BJ (cell line): Measurements from ENCODE around the gene GUCY1A2. TPM values are rescaled to one million over a fixed set of nuclear protein-coding genes. Genes with fewer than 3 reads are reported as not detected.

Source experiments
- CTCF ChIA-PET: fragments of 350-600 bp; formaldehyde crosslinking; extraction: SDS; loops from one replicate; lab custom pipeline; 2021; ENCODE audit warnings: antibody characterized with exemption, inconsistent platforms; lab: Yijun Ruan, JAX
- POLR2A ChIA-PET: fragments of 300-600 bp; sonication (Branson Sonifier 250); formaldehyde crosslinking; extraction: SDS; loops from one replicate; lab custom pipeline; 2021; ENCODE audit warnings: antibody characterized with exemption; lab: Charles Lee
- DNase-seq: peaks from one replicate; pipeline ENCODE4 v3.0.0-alpha.2; 2011; ENCODE audit warnings: low read depth
- H3K27me3 ChIP-seq: 2 replicates; pipeline ENCODE4 v1.6.0; 2011; ENCODE audit warnings: low read length; ENCODE audit not compliant: control insufficient read depth, insufficient read depth
- H3K36me3 ChIP-seq: 2 replicates; pipeline ENCODE4 v1.5.1; 2011; ENCODE audit warnings: low read length; ENCODE audit not compliant: control insufficient read depth, insufficient read depth
- H3K4me3 ChIP-seq: 2 replicates; pipeline ENCODE4 v1.5.1; 2011; ENCODE audit warnings: low read depth, mild to moderate bottlenecking, control low read depth, low read length
- polyA plus RNA-seq: library from polyadenylated mRNA; depleted of rRNA; stranded (reverse); fragments of >200 nt; gene quantifications from 2 replicates; pipeline ENCODE4 v1.2.3, GENCODE V29; 2011
- TF ChIP-seq, protein P1 (sequence below): IDR thresholded peaks from 2 replicates; pipeline ENCODE4 v1.5.1; 2011; ENCODE audit warnings: low read depth, mild to moderate bottlenecking, control low read depth, inconsistent platforms, low read length, moderate library complexity; ENCODE audit not compliant: insufficient read depth

Gene GUCY1A2
- polyA plus RNA-seq, 1 experiment = 0.53 TPM

DNA sequence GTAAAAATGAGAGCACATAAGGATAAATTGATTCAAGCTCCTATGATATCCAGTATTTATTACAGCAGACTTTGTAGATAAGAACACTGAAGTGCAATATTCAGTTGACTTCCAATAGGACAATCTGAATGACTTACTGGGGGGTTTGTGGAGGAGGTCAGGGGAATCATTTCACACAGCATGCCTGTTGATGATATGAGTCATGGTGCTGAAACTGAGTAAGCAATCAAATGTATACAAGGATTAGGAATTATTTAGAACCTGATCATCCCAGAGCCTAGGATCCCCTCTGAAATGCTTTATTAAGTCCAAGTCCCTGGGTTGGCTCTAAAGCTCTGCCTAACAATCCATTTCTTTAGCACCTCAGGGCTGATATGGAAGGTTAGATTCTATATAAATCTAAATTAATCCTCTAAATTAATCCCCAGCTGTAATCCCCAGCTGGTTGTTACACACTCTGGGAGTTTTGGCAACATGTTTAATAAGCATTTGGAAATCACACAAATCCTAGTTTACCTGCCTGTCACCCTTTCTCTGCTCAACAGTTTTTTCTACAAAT, 326.4 kb downstream of the GUCY1A2 start:
- CTCF ChIA-PET = interaction anchor here (1.1 to 1.8 kb wide), 2 partner anchors 25 to 346 kb away, joined by 3 to 4 read pairs; no protein-coding TSS in a partner anchor

DNA sequence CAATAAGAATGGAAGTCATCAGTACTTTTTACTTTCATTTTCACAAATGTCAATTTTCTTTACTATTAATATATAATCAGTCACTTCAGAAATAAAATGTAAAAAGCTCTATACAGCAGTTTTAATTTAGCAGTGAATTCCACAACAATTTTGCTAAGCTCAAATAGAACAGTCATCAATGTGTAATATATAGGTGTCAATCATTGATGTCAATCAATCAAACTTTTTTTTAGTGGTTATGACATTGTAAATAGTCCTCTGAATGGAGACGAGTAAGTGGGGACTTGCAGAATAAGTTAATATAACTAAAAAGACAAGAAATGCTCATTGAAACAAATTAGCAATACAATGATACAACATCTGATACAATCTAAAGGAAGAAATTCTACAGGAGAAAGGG, 327.4 kb downstream of the GUCY1A2 start:
- Histone ChIP-seq H3K27me3 (no peaks in the 10 kb centered on the region), H3K4me3 (no peak overlapping the region), H3K36me3 (no peaks in the 10 kb centered on the region)
- TF ChIP-seq, protein P1, sequence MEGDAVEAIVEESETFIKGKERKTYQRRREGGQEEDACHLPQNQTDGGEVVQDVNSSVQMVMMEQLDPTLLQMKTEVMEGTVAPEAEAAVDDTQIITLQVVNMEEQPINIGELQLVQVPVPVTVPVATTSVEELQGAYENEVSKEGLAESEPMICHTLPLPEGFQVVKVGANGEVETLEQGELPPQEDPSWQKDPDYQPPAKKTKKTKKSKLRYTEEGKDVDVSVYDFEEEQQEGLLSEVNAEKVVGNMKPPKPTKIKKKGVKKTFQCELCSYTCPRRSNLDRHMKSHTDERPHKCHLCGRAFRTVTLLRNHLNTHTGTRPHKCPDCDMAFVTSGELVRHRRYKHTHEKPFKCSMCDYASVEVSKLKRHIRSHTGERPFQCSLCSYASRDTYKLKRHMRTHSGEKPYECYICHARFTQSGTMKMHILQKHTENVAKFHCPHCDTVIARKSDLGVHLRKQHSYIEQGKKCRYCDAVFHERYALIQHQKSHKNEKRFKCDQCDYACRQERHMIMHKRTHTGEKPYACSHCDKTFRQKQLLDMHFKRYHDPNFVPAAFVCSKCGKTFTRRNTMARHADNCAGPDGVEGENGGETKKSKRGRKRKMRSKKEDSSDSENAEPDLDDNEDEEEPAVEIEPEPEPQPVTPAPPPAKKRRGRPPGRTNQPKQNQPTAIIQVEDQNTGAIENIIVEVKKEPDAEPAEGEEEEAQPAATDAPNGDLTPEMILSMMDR = no peak
- no peak for DNase-seq
- POLR2A ChIA-PET = no interaction called here
- CTCF ChIA-PET = interaction anchor here (1.1 kb wide), 1 partner anchor 26 kb away, joined by 3 read pairs; no protein-coding TSS in a partner anchor

More for the DNA sequence above, 326.4 kb downstream of the GUCY1A2 start:
- H3K27me3 ChIP-seq = no peaks in the 10 kb centered on the region
- TF ChIP-seq, protein P1 = no peak
- H3K36me3 ChIP-seq = no peaks in the 10 kb centered on the region
- no peak for DNase-seq
- no peak overlapping the region for H3K4me3 ChIP-seq
- POLR2A ChIA-PET = no interaction called here

DNA sequence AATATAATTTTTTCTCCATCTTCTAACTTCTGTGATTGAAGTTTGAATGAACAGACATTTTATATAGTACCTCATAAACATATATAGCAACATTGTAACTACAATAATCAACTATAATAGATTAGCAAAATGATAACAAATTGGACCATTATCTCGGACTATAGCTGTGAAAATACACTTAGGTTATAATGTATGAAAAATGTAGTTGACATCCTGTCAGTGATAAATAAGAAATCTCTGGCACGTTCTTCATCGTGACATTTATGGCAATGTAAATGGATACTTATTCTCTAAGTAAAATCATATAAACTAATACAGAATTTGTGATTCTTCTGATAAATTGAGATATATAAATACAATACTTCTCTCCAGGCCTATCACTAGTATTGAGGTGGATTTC, 333.3 kb downstream of the GUCY1A2 start:
- DNase-seq = no peak
- Histone ChIP-seq H3K27me3 (no peaks in the 10 kb centered on the region), H3K36me3 (no peaks in the 10 kb centered on the region), H3K4me3 (no peak overlapping the region)
- POLR2A ChIA-PET = no interaction called here
- TF ChIP-seq, protein P1 = no peak
- CTCF ChIA-PET = no interaction called here

GRCh38 chr11:106683435-106683834, 334.8 kb downstream of the GUCY1A2 start:
- no peak for DNase-seq
- ChIA-PET POLR2A (no interaction called here), CTCF (interaction anchor here (1.2 kb wide), 1 partner anchor 11 kb away, joined by 3 read pairs; no protein-coding TSS in a partner anchor)
- TF ChIP-seq, protein P1 = no peak
- no peak overlapping the region for H3K4me3 ChIP-seq
- no peaks in the 10 kb centered on the region for H3K36me3 ChIP-seq
- H3K27me3 ChIP-seq = no peaks in the 10 kb centered on the region

GRCh38 chr11:106681435-106681834, 336.8 kb downstream of the GUCY1A2 start:
- no peaks in the 10 kb centered on the region for H3K27me3 ChIP-seq
- CTCF ChIA-PET = no interaction called here
- no peak for DNase-seq
- no peak overlapping the region for H3K4me3 ChIP-seq
- TF ChIP-seq, protein P1 = no peak
- no peaks in the 10 kb centered on the region for H3K36me3 ChIP-seq
- POLR2A ChIA-PET = no interaction called here
